Lung (tissue), 10 donors: Measurements from ENCODE around the gene FNDC10. TPM values are rescaled to one million over a fixed set of nuclear protein-coding genes. Genes with fewer than 3 reads are reported as not detected.
"Not testable (repeated sequence)": the region's sequence is repeated elsewhere in the genome, so short reads cannot be mapped to it uniquely, and the experiment has no call there.

Experiments
- ATAC-seq: fragments of 200-7000 bp; cut with Tn5 transposase; one replicate; pipeline ENCODE4 v1.9.1; 2020; ENCODE audit warnings: moderate number of reproducible peaks; ENCODE audit not compliant: insufficient read depth, low FRiP score
- DNase-seq, 3 donors: peaks; one replicate each; pipeline ENCODE4 v3.0.0-alpha.2; 2013 to 2017
- H3K27ac ChIP-seq, 2 donors: one replicate each; pipeline ENCODE4 v1.5.1; 2013; ENCODE audit warnings: mild to moderate bottlenecking in 2 of 2, moderate library complexity in 2 of 2, control low read depth in 1 of 2, inconsistent platforms in 1 of 2, low read depth in 1 of 2, low read length in 1 of 2
- H3K27me3 ChIP-seq, 3 donors: one replicate each; pipeline ENCODE4 v1.5.1; 2013; ENCODE audit warnings: low read length in 2 of 3; ENCODE audit not compliant: control insufficient read depth in 3 of 3, insufficient read depth in 3 of 3
- H3K36me3 ChIP-seq, 4 donors: one replicate each; pipeline ENCODE4 v1.5.1; 2013; ENCODE audit warnings: low read length in 4 of 4, mild to moderate bottlenecking in 1 of 4, moderate library complexity in 1 of 4; ENCODE audit not compliant: control insufficient read depth in 4 of 4, insufficient read depth in 4 of 4
- H3K4me1 ChIP-seq, 5 donors: one replicate each; pipeline ENCODE4 v1.5.1; 2013; ENCODE audit warnings: low read length in 5 of 5, mild to moderate bottlenecking in 2 of 5, moderate library complexity in 1 of 5; ENCODE audit not compliant: control insufficient read depth in 5 of 5, insufficient read depth in 5 of 5
- H3K4me3 ChIP-seq: one replicate; pipeline ENCODE4 v1.5.1; 2013; ENCODE audit warnings: mild to moderate bottlenecking, control low read depth, moderate library complexity
- H3K9ac ChIP-seq, 2 donors: one replicate each; pipeline ENCODE4 v1.5.1; 2013; ENCODE audit warnings: low read length in 2 of 2, control low read depth in 1 of 2; ENCODE audit not compliant: insufficient read depth in 1 of 2
- H3K9me3 ChIP-seq, 4 donors: one replicate each; pipeline ENCODE4 v1.5.1; 2013; ENCODE audit warnings: low read length in 3 of 4, mild to moderate bottlenecking in 1 of 4, moderate library complexity in 1 of 4; ENCODE audit not compliant: control insufficient read depth in 4 of 4, insufficient read depth in 3 of 4
- WGBS, 2 donors: extraction: QIAGEN DNeasy Blood & Tissue Kit; methylation state at CpG; one replicate each; pipeline ENCODE4 v1.1.7; 2013; 5-methylcytosine and 5-hydroxymethylcytosine counted together
- polyA plus RNA-seq, 2 donors: library from polyadenylated mRNA; stranded (reverse); fragments of 200-250 nt; gene quantifications; one replicate each; pipeline ENCODE4 v1.2.1, GENCODE V29; 2013
- total RNA-seq, 2 donors: library from RNA; depleted of rRNA in 1 of 2; stranded (reverse); fragments of >200 nt in 1 of 2; gene quantifications; one replicate each; pipeline ENCODE4 v1.2.1, GENCODE V29; 2014 to 2021
- donor health status: Bipolar disorder and iron deficiency.
- donor health status: healthy.
- donor health status: DM: yes; HTN: yes; CAD: no.

The FNDC10 gene
- total and polyA plus RNA-seq, 4 donors, result 0.40 to 12.8 (median 6.6) TPM

GRCh38 chr1:1639368-1639767 is 39.4 kb upstream of the FNDC10 start:
- not testable (repeated sequence) for H3K27me3 ChIP-seq, ATAC-seq, H3K27ac ChIP-seq, H3K4me1 ChIP-seq, H3K4me3 ChIP-seq, H3K9ac ChIP-seq, H3K9me3 ChIP-seq, DNase-seq
- WGBS, 2 donors, result 97 to 98% methylated on average over 15 to 16 of the region's 16 CpGs
- peaks cover 0 to 21% (median 0%) of the 10 kb centered on the region in 4 donors for H3K36me3 ChIP-seq

GRCh38 chr1:1638528-1638927 is 38.6 kb upstream of the FNDC10 start:
- H3K36me3 ChIP-seq, result peaks cover 0 to 21% (median 0%) of the 10 kb centered on the region in 4 donors
- DNase-seq, result not testable (repeated sequence)

GRCh38 chr1:1637479-1637875 is 37.5 kb upstream of the FNDC10 start:
- 90 to 91% methylated on average over 14 of the region's 14 CpGs for WGBS, 2 donors
- not testable (repeated sequence) for ATAC-seq

More at GRCh38 chr1:1638528-1638927, 38.6 kb upstream of the FNDC10 start:
- not testable (repeated sequence) for H3K27ac ChIP-seq, H3K4me1 ChIP-seq, H3K9me3 ChIP-seq, ATAC-seq, H3K9ac ChIP-seq, H3K4me3 ChIP-seq, H3K27me3 ChIP-seq
- 96 to 97% methylated on average over 8 to 9 of the region's 13 CpGs for WGBS, 2 donors

GRCh38 chr1:1636621-1637478 is 36.9 kb upstream of the FNDC10 start:
- DNase-seq, result not testable (repeated sequence)

More at GRCh38 chr1:1637479-1637875, 37.5 kb upstream of the FNDC10 start:
- not testable (repeated sequence) for H3K9me3 ChIP-seq, H3K4me1 ChIP-seq, H3K4me3 ChIP-seq, H3K27me3 ChIP-seq, DNase-seq, H3K9ac ChIP-seq, H3K27ac ChIP-seq
- peaks cover 0 to 21% (median 0%) of the 10 kb centered on the region in 4 donors for H3K36me3 ChIP-seq

GRCh38 chr1:1634613-1635012 is 34.7 kb upstream of the FNDC10 start:
- DNase-seq, H3K4me3 ChIP-seq, H3K27ac ChIP-seq, H3K9me3 ChIP-seq, H3K9ac ChIP-seq, H3K4me1 ChIP-seq, ATAC-seq, H3K27me3 ChIP-seq: not testable (repeated sequence)
- H3K36me3 ChIP-seq, result peaks cover 0 to 19% (median 0%) of the 10 kb centered on the region in 4 donors
- WGBS, 2 donors, result 93 to 95% methylated on average over 9 of the region's 13 CpGs

More at GRCh38 chr1:1636621-1637478, 36.9 kb upstream of the FNDC10 start:
- 94 to 95% methylated on average over 37 of the region's 37 CpGs for WGBS, 2 donors
- not testable (repeated sequence) for H3K27me3 ChIP-seq, H3K4me3 ChIP-seq, H3K4me1 ChIP-seq, H3K9ac ChIP-seq, ATAC-seq, H3K27ac ChIP-seq, H3K9me3 ChIP-seq
- H3K36me3 ChIP-seq, result peaks cover 0 to 21% (median 0%) of the 10 kb centered on the region in 4 donors

GRCh38 chr1:1633409-1633808 is 33.5 kb upstream of the FNDC10 start:
- DNase-seq, H3K27ac ChIP-seq, H3K4me1 ChIP-seq, H3K27me3 ChIP-seq, H3K9ac ChIP-seq, ATAC-seq, H3K4me3 ChIP-seq, H3K9me3 ChIP-seq: not testable (repeated sequence)
- no CpG with 5 or more reads among the region's 35 CpGs for WGBS, 2 donors
- H3K36me3 ChIP-seq, result peaks cover 0 to 16% (median 0%) of the 10 kb centered on the region in 4 donors
